ENCODE measurements around the gene NPTXR.

The NPTXR gene

GRCh38 chr22:38881464-38881871 is 37.6 kb upstream of the NPTXR start:
- DNase-seq (ENCODE audit: low read depth): no peak
- H3K4me3 ChIP-seq (ENCODE audit: low read depth, low read length): no peak overlapping the region
- TF ChIP-seq, protein P1, sequence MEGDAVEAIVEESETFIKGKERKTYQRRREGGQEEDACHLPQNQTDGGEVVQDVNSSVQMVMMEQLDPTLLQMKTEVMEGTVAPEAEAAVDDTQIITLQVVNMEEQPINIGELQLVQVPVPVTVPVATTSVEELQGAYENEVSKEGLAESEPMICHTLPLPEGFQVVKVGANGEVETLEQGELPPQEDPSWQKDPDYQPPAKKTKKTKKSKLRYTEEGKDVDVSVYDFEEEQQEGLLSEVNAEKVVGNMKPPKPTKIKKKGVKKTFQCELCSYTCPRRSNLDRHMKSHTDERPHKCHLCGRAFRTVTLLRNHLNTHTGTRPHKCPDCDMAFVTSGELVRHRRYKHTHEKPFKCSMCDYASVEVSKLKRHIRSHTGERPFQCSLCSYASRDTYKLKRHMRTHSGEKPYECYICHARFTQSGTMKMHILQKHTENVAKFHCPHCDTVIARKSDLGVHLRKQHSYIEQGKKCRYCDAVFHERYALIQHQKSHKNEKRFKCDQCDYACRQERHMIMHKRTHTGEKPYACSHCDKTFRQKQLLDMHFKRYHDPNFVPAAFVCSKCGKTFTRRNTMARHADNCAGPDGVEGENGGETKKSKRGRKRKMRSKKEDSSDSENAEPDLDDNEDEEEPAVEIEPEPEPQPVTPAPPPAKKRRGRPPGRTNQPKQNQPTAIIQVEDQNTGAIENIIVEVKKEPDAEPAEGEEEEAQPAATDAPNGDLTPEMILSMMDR (IDR thresholded peaks at IDR 0.05; ENCODE audit: control insufficient read depth, extremely low read depth, insufficient read depth): no peak

DNA sequence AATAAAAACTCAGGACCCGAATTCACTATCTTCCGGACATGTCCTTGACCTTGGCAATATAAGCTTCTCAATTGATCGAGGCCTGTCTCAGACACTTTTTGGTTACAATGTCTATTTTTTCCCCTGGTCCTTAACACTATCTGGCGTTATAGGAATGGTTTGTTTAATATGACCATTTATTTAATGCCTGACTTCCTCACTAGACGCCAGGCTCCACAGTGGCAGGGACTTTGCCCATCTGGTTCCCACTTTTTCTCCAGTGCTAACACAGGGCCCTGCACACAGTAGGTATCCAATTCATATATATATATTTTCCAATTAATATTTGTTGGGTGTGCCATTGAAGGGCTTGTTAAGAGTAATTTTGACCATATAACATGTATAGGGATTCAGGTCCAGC is 36.1 kb upstream of the NPTXR start:
- DNase-seq (ENCODE audit: low read depth): no peak
- no peak overlapping the region for H3K4me3 ChIP-seq (ENCODE audit: low read depth, low read length)
- TF ChIP-seq, protein P1 (IDR thresholded peaks at IDR 0.05; ENCODE audit: control insufficient read depth, extremely low read depth, insufficient read depth): no peak

DNA sequence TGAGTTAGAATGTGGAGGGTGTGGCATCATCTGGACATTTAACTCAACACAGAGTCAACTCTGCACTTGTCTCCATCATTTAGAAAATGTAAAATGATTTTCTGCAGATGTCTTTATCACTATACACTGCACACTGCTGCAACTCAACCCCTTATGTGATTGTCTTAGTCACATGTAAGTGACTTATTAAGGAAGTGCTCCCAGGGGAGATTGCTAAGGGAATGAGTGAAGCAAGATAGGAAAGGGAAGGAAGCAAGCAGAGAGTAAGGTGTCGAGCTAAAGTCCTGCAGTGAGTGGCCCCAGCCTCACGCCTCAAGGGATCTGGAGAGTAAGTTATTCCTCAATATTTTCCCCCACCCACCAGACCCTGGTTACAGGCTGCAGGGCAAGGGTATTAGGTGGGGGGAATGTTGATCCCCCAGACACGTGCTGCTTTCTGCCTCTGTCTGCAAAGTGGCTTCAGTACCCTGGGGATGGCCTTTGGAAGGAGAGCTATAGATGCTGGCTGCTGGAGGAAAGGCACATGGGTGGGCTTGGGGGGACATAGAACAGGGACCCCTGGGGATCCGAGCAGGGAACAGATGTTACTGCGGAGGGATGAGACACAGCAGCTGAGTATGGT is 35.4 kb upstream of the NPTXR start:
- TF ChIP-seq, protein P1 (IDR thresholded peaks at IDR 0.05; ENCODE audit: control insufficient read depth, extremely low read depth, insufficient read depth): no peak
- DNase-seq (ENCODE audit: low read depth): no peak

DNA sequence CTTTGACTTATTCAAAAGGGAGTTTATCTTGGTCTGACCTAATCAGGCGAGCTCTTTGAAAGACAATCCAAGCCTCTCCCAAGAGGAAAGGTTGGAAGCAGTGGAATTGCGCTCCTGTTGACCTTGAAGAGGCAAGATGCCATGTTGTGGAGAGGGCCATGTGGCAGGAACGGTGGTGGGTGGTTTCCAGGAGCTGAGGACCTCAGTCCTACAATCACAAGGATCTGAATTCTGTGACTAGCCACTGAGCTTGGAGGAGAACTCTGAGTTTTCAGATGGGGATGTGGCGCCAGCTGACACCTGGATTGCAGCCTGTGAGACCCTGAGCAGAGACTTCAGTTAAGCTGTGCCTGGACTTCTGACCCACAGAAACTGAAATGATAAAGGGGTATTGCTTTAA is 34.2 kb upstream of the NPTXR start:
- DNase-seq (ENCODE audit: low read depth): no peak

More for the DNA sequence above, 35.4 kb upstream of the NPTXR start:
- H3K4me3 ChIP-seq (ENCODE audit: low read depth, low read length): no peak overlapping the region

GRCh38 chr22:38874529-38875222 is 30.8 kb upstream of the NPTXR start:
- H3K4me3 ChIP-seq (ENCODE audit: low read depth, low read length): no peak overlapping the region
- DNase-seq (ENCODE audit: low read depth): no peak
- TF ChIP-seq, protein P1 (IDR thresholded peaks at IDR 0.05; ENCODE audit: control insufficient read depth, extremely low read depth, insufficient read depth): no peak

More for the DNA sequence above, 34.2 kb upstream of the NPTXR start:
- TF ChIP-seq, protein P1 (IDR thresholded peaks at IDR 0.05; ENCODE audit: control insufficient read depth, extremely low read depth, insufficient read depth): no peak
- H3K4me3 ChIP-seq (ENCODE audit: low read depth, low read length): no peak overlapping the region

DNA sequence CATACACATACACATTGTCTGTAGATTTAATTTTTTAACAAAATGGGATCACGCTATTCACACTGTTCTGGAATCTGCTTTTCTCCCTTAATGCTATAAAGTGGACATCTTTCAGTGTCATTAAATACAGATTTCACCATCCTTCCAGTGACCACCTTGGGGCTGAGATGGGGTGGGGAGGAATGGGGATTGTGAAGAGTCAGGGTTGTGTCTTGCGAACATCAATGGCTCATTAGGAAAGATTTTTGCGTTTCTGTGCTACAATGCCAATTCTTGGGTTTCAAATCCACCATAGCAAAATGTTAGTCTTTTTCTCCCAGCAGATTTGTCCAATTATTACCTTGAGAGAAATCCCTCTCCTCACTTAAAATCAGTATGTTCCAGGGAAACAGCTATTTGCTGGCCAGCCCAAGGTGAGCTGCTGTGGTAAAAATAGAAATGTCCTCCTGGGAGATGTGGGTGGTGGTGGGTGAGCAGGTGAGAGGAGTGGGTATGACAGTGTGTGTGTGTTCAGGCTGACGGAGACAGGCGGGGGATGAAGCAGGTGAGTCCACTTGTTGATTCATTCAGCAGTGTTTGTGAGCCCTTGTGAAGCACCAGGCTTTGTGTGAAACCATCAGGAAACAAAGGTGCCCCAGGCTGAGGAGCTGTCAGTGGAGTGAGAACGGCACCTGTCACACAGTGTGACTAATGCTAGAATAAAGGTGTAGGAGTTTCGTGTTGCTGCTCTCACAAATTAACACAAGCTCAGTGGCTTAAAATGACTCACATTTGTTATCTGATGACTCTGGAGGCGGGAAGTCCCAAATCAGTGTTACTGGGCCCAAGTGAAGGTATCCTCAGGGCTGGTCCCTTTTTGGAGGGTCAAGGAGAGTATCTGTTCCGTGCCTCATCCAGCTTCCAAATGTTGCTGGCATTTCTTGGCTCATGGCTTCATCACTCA is 29.9 kb upstream of the NPTXR start:
- TF ChIP-seq, protein P1 (IDR thresholded peaks at IDR 0.05; ENCODE audit: control insufficient read depth, extremely low read depth, insufficient read depth): no peak
- no peak overlapping the region for H3K4me3 ChIP-seq (ENCODE audit: low read depth, low read length)
- no peak for DNase-seq (ENCODE audit: low read depth)

Measured in LNCaP clone FGC (cell line).